ENCODE measurements around the gene MAP4K1.

Gene MAP4K1

DNA sequence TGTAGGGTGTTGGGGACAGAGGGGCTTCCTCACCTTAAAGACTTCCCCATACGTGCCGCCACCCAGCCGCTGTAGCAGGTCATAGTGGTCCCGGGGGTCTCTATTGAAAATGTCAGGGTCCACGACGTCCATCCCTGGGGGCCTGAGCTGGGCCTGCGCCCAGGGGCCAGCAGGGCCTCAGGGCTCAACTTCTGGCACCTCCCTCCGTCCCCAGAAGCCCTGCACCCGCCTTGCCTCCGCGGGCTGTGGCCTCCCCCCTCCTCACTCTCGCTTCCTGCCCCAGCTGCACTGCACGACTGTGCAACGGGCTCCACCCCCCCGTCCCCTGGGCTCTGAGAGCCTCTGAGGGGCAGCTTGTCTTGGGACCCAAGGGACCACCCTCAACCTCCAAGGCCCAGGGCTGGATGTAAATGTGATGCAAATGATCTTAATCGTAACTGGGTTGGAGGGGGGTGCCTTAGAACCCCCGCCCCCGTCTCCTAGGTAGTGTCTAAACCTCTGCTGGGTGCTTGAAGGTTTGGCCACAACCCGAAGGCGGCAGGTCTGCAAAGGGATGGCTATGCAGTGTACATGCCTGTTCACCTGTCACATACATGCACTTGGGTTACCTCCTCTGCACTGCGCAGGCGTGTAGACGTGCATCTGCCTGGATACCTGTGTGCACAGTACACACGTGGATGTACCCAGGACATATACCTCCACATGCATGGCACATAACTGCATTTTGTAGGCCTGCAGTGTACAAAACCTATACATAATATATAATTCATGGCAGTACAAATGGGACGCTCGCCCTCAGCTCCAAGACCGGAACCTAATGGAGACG lies at the start of gene MAP4K1:
MAP4K1 (minus strand) TSS at position 190 of the 826 bp plus-strand sequence; CDS start at position 132, 58 bp downstream.
- H3K27me3 Mint-ChIP-seq, result no peaks in the 10 kb centered on the region
- H3K27ac Mint-ChIP-seq, result peak within 1 kb of the TSS; percentile 94
- CTCF ChIA-PET, result interaction anchor here (0.7 to 3.5 kb wide), 12 partner anchors 16 to 314 kb away, joined by 3 to 16 read pairs (median 4); partner anchors contain the start of genes FAM98C, MRPS12 and SARS2
- H3K4me1 Mint-ChIP-seq, result peaks cover 65% of the 10 kb centered on the region
- H3K36me3 Mint-ChIP-seq, result peaks cover 53% of the 10 kb centered on the region
- H3K9me3 Mint-ChIP-seq, result no peaks in the 10 kb centered on the region
- peak within 1 kb of the TSS; percentile 99 for H3K4me3 Mint-ChIP-seq
- DNase-seq, result peak; percentile 86

- Mint-ChIP-seq H3K4me1 (peaks cover 92% of the 10 kb centered on the region), H3K36me3 (peaks cover 36% of the 10 kb centered on the region), H3K9me3 (no peaks in the 10 kb centered on the region), H3K27me3 (no peaks in the 10 kb centered on the region), H3K4me3 (no peak overlapping the region), H3K27ac (peak overlapping the region; percentile 65)
- peak; percentile 44 for DNase-seq
- CTCF ChIA-PET, result interaction anchor here (0.6 to 1.5 kb wide), 5 partner anchors 10 to 263 kb away, joined by 3 to 5 read pairs (median 3); partner anchors contain the start of genes MRPS12 and SARS2
Measured at GRCh38 chr19:38666663-38667511, 49.1 kb upstream of the MAP4K1 start.

DNA sequence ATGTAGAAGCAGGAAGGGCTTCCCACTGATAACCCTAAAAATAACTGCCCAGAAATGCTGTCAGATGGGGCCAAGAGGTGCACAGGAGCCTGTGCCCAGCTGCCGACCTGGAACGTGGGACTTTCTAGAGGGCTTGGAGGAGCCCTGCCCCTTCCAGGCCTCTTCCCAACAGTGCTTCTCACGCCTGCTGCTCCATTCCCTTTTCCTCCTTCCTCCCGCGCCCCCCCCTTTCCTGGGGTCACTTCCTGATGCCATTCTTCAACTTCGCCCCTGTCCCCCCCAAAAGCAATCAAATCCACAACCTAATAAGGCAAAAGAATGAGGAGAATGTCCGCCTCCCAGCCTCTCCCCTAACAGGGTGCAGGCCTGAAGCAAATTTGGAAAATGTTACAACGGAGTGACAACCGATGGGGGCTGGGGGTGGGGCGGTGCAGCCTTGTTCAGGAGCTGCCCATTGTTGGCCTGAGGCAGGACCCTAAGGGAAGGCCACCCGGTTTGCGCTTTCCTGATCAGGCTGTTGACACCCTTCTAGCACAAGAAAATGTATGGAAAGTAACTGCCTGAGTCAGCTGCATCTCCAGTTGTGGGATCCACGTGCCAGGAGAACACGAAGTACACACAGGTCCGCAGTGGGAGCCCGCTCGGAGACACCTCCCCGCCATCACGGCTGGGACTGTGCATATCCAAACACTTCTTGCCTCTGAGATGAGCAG lies 48.4 kb upstream of the MAP4K1 start:
- no peaks in the 10 kb centered on the region for H3K27me3 Mint-ChIP-seq
- DNase-seq, result no peak
- no peak overlapping the region for H3K4me3 Mint-ChIP-seq
- H3K27ac Mint-ChIP-seq, result no peak overlapping the region
- CTCF ChIA-PET, result interaction anchor here (0.8 to 1.5 kb wide), 3 partner anchors 9 to 264 kb away, joined by 3 to 5 read pairs (median 3); partner anchors contain the start of genes MRPS12 and SARS2
- no peaks in the 10 kb centered on the region for H3K9me3 Mint-ChIP-seq
- H3K36me3 Mint-ChIP-seq, result peaks cover 37% of the 10 kb centered on the region
- H3K4me1 Mint-ChIP-seq, result peaks cover 88% of the 10 kb centered on the region

- peaks cover 85% of the 10 kb centered on the region for H3K4me1 Mint-ChIP-seq
- H3K36me3 Mint-ChIP-seq, result peaks cover 40% of the 10 kb centered on the region
- no peak overlapping the region for H3K4me3 Mint-ChIP-seq
- no peak overlapping the region for H3K27ac Mint-ChIP-seq
- no peaks in the 10 kb centered on the region for H3K9me3 Mint-ChIP-seq
- CTCF ChIA-PET, result interaction anchor here (1.3 kb wide), 1 partner anchor 9 kb away, joined by 3 read pairs; no protein-coding TSS in a partner anchor
- DNase-seq, result no peak
- H3K27me3 Mint-ChIP-seq, result no peaks in the 10 kb centered on the region
Measured at GRCh38 chr19:38665219-38665931, 47.6 kb upstream of the MAP4K1 start.

GRCh38 chr19:38664503-38665211 lies 46.9 kb upstream of the MAP4K1 start:
- Mint-ChIP-seq H3K36me3 (peaks cover 36% of the 10 kb centered on the region), H3K4me3 (no peak overlapping the region), H3K27ac (no peak overlapping the region), H3K27me3 (no peaks in the 10 kb centered on the region), H3K4me1 (peaks cover 84% of the 10 kb centered on the region), H3K9me3 (no peaks in the 10 kb centered on the region)
- DNase-seq, result no peak
- CTCF ChIA-PET, result interaction anchor here (0.6 kb wide), 1 partner anchor 445 kb away, joined by 3 read pairs; no protein-coding TSS in a partner anchor

- Mint-ChIP-seq H3K9me3 (no peaks in the 10 kb centered on the region), H3K27ac (peak overlapping the region; percentile 9), H3K4me1 (peaks cover 83% of the 10 kb centered on the region), H3K4me3 (no peak overlapping the region), H3K27me3 (no peaks in the 10 kb centered on the region), H3K36me3 (peaks cover 32% of the 10 kb centered on the region)
- CTCF ChIA-PET, result interaction anchor here (0.6 kb wide), 1 partner anchor 446 kb away, joined by 3 read pairs; no protein-coding TSS in a partner anchor
- no peak for DNase-seq
Measured at GRCh38 chr19:38663957-38664502, 46.3 kb upstream of the MAP4K1 start.

- peaks cover 83% of the 10 kb centered on the region for H3K4me1 Mint-ChIP-seq
- H3K36me3 Mint-ChIP-seq, result peaks cover 33% of the 10 kb centered on the region
- no peak for DNase-seq
- H3K4me3 Mint-ChIP-seq, result no peak overlapping the region
- no peaks in the 10 kb centered on the region for H3K9me3 Mint-ChIP-seq
- CTCF ChIA-PET, result no interaction called here
- H3K27me3 Mint-ChIP-seq, result no peaks in the 10 kb centered on the region
- no peak overlapping the region for H3K27ac Mint-ChIP-seq
Measured at GRCh38 chr19:38663156-38663651, 45.5 kb upstream of the MAP4K1 start.

DNA sequence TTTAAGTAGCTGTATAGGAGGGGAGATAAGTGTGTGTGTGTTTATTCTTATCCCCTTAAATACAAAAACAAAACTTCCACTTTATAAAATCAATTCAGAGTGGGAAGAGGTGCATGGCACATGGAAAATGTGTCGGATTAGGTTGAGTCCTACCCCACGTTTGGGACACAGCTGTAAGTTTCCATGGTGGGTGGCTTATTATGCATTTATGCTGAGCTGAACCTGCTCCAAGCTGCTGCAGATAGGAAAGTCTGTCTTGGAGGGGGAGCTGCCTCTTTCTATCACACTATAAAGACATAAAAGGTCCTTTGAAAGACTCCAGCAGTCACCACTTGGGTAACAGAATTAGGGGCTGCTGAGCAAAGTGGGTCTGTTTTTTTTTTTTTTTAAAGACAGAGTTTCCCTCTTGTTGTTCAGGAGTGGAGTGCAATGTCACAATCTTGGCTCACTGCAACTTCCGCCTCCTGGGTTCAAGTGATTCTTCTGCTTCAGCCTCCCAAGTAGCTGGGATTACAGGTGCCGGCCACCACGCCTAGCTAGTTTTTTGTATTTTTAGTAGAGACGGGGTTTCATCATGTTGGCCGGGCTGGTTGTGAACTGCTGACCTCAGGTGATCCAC lies 44.9 kb upstream of the MAP4K1 start:
- Mint-ChIP-seq H3K27ac (no peak overlapping the region), H3K27me3 (no peaks in the 10 kb centered on the region), H3K36me3 (peaks cover 32% of the 10 kb centered on the region), H3K4me3 (no peak overlapping the region), H3K9me3 (no peaks in the 10 kb centered on the region), H3K4me1 (peaks cover 83% of the 10 kb centered on the region)
- CTCF ChIA-PET, result interaction anchor here (0.7 kb wide), 1 partner anchor 8 kb away, joined by 3 read pairs; no protein-coding TSS in a partner anchor
- no peak for DNase-seq

DNA sequence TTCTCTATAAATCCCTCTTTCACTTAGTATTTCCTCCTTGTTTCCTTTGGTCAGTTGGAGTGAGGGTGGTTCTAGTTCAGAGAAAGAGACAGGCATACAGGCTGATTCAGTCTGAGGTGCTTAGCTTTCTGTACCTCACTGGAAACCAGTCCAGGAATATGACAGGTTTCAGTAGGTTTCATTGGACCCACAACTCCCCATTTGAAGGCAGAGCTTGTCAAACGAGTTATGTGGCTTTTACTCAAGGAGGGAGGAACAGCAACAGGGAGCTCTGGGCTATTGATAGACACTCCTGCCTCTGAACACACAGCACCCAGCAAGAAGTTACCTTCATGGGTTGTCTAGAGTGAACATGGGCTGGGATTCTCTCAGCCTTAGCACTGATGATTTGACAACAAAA lies 44.2 kb upstream of the MAP4K1 start:
- Mint-ChIP-seq H3K9me3 (no peaks in the 10 kb centered on the region), H3K4me3 (no peak overlapping the region), H3K27me3 (no peaks in the 10 kb centered on the region), H3K36me3 (peaks cover 33% of the 10 kb centered on the region), H3K27ac (no peak overlapping the region), H3K4me1 (peaks cover 83% of the 10 kb centered on the region)
- no peak for DNase-seq
- CTCF ChIA-PET, result interaction anchor here (0.7 kb wide), 1 partner anchor 9 kb away, joined by 3 read pairs; no protein-coding TSS in a partner anchor

- Mint-ChIP-seq H3K4me3 (no peak overlapping the region), H3K27me3 (no peaks in the 10 kb centered on the region), H3K9me3 (no peaks in the 10 kb centered on the region), H3K36me3 (peaks cover 33% of the 10 kb centered on the region), H3K27ac (no peak overlapping the region), H3K4me1 (peaks cover 83% of the 10 kb centered on the region)
- CTCF ChIA-PET, result no interaction called here
- no peak for DNase-seq
Measured at GRCh38 chr19:38661136-38661535, 43.4 kb upstream of the MAP4K1 start.

- Mint-ChIP-seq H3K4me1 (peaks cover 83% of the 10 kb centered on the region), H3K4me3 (no peak overlapping the region), H3K36me3 (peaks cover 33% of the 10 kb centered on the region), H3K9me3 (no peaks in the 10 kb centered on the region), H3K27me3 (no peaks in the 10 kb centered on the region), H3K27ac (no peak overlapping the region)
- CTCF ChIA-PET, result no interaction called here
- no peak for DNase-seq
Measured at GRCh38 chr19:38660724-38661123, 43.0 kb upstream of the MAP4K1 start.
